ENCODE results near the gene PID1.

DNA sequence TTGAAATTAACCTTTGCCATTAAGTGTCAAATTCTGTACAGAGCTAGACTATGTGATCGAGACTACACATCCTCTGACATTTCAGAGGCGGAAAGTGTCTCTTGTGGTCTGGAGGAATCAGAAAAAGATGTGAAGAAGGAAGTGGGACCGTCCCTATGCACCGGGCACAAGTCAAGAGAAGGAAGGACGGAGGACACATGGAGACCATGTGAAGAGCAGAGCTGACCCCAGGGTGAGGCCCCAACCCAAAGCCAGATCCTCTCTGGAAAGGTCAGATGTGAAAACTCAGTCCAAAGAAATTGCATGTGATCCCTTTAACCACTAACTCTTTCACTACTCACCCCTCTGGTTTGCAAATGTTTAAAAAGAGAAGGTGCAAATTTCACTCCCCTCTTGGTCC is 92.4 kb downstream of the PID1 start:
- TF ChIP-seq CTCF (IDR thresholded peaks at IDR 0.05) (no peak), POLR2A (IDR thresholded peaks at IDR 0.05) (no peak)
